HG03520 (cell line): ENCODE measurements around the gene SPACA7.

Source experiments
- ATAC-seq: cut with Tn5 transposase; IDR thresholded peaks from one replicate; pipeline ENCODE4 v1.9.1; 2021; ENCODE audit warnings: mild to moderate bottlenecking, moderate library complexity; ENCODE audit not compliant: unreplicated experiment

The SPACA7 gene, protein sequence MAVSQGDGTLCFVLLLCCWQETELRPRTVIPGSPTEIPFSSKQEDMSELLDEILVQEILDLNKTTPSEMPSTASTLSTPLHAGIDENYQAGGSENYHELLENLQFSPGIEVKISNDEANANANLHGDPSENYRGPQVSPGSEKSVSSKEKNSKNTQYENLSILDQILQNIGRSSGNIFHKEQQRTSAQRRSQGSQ

DNA sequence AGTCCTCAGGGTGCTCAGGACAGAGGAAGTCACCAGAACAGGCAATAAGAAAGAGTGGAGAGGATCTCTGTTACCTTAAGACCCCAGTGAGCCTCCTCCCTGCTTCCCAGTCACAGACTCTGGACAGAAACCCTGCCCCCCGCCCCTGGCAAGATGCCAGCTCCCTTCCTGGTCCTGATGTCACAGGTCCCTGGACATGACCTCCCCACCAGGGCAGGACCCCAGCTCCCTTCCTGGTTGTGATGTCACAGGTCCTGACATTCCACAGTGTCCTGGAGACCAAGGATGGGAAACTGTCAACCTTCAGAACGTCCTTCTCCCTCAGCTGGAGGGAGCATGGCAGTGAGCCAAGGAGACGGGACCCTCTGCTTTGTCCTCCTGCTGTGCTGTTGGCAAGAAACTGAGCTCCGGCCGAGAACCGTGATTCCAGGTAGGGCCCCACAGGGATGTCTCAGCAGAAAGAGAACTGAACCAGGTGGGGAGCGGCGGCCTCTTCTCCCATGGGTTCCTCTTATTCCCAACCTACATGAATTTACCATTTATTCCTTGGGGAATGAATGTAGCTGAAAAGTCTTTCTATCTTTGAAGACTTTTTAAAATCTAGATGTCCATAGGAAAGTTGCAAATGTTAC is at the start of gene SPACA7:
TSS of gene SPACA7 (plus strand) at position 306 of the 632 bp plus-strand sequence. CDS start at position 337, 31 bp downstream.
- no peak for ATAC-seq

DNA sequence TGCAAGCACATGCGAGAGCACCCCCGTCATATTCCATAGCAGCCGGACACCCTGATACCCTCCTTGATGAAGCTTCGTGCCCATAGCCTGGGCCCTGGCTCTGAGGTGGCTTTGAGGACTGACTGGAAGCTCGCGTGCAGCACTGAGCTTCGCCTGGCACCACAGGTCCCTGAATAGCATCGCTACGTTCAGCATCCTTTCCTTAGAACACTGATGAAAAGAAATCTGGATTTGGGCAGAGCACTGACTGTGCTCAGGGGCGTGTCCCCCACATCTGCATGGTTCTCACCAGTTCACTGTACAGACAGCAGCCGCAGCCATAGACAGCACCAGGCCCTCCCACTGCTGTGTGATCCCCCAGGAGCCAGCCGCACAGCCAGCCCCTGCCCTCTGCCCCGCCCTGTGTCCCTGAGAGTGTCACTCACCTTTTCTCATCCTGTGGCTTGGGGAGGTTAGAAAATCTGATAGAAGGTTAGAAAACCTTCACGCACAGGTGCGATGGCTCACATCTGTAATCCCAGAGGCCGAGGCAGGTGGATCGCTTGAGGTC is 49.3 kb upstream of the SPACA7 start:
- no peak for ATAC-seq

DNA sequence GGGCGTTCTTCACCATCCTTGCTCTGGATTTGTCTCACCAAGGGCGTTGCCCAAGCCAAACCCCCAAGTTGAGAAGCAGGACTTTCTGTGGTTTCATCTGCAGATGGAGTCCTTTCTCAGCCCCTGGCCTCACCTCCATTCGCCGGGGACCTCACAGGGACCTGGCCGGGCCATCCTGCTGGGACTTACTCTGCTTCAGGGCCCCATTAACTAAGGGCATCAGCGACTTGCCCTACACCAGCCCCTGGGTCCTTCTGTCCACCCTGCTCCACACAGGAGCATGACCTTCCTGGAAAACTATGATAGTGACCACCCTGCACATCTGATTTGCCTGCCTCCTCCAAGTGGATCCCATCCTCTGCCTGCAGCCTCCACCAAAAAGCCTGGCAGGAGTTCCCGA is 47.2 kb upstream of the SPACA7 start:
- ATAC-seq, result no peak

DNA sequence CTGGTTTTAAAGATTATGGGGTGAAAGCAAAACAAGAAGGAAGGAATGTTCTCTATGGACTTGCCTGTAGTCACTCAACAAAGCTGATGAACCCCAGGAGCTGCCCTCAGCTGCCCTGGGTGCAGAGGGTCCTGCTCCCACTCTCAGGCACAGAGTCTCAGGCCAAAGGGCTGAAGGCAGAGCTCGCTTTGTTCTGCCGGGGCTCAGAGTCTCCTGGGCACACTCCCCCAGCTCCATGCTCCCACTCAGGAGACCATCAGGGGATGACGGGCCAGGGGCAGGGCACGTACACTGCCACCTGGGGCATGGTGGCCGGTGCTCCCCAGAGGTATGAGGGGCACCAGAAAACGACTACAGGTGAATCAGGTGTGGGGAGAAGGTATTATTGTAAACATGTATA is 46.8 kb upstream of the SPACA7 start:
- ATAC-seq, result no peak

DNA sequence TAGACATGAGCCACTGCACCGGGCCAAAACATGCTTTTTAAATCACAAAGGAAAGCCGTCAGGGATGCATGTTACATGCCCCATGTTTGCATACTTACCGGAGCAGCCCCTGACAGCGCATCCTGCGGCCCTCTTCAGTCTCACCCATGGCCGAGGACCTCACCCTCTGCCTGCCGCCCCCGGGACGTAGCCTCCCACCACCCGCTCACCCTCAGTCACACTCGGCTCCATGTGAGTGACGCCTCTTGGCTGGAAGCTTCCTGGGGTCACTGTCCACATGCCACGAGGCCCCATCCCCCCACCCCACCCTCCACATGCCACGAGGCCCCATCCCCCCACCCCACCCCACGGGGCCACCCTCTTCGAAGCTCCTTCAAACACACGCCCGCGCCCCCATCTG is 46.1 kb upstream of the SPACA7 start:
- no peak for ATAC-seq

DNA sequence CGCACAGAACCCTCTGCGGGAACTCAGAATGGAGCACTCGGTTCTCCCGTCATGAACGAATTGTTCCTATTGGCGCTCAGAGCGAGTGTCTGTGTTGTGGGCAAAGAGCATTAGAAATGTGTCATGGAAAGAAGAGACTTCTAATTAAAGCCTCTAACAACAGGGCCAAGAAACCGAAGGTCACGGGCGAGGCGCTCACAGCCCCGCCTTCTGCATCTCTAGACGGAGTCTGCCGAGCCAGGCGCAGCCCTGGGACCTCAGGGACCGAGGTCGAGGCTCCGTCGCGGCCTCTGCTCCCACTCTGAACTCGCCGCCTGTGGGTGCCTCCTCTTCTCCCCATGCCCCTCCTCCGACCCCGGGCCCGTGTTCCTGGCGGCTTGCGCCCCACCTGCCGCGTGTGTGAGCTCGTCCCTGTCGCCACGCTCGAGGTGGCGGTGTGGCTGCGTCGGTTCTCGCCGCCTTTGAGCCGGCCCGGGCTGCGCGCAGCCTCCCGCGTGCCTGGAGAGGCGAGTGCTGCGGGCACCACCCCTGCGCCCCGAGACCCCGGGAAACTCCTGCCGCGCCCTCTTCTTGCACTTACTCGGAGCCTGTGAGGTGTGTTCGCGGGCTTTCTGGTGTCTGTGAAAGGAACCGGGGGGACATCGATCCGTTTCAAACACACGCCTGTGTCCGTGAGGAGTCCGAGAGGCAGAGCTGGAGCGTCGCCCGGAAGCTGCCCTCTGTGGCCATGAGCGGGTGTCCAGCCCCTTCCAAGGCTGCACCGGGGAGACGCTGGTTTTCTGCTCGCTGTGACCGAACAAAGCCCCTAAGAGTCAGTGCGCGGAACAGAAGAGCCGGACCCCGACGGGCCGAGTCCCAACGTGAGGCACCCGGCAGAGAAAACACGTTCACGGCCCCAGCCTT is 45.4 kb upstream of the SPACA7 start:
- no peak for ATAC-seq

DNA sequence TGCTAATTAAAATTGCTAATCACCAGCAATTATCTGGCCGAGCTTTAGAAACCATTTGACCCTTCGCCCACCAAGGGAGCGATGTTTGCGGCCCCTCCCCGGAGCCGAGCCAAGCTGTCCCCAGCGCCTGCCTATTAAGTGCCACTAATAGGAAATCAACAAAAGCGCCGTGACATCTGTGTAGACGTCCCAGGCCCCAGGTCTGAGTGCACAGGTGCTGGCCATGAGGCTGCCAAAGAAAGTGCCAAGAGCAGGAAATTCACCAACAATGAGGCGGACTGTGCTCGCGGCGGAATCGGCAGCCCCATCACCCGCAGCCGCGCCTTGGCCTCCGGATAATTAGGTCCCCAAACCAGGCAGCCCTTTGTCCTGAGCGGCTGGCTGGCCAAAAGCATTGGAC is 44.5 kb upstream of the SPACA7 start:
- ATAC-seq, result no peak

DNA sequence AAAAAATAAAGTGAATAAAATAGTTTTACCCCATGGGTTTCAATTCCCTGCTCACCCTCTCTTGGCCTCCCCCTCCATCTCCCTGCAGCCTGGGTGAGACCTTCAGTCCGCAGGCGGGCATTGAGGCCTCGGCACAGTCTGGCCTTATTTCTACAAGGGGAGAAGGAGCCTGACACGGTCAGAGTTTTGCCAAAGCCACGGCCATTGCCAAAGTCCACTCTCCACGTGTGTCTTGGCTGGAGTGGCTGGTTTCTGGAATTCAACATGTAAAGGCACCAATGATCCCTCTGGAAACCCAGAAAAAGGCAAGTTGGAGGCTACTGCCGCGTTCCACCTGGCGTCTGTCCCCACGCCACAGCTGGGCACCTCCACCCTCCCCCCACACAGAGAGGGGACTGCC is 43.4 kb upstream of the SPACA7 start:
- no peak for ATAC-seq

DNA sequence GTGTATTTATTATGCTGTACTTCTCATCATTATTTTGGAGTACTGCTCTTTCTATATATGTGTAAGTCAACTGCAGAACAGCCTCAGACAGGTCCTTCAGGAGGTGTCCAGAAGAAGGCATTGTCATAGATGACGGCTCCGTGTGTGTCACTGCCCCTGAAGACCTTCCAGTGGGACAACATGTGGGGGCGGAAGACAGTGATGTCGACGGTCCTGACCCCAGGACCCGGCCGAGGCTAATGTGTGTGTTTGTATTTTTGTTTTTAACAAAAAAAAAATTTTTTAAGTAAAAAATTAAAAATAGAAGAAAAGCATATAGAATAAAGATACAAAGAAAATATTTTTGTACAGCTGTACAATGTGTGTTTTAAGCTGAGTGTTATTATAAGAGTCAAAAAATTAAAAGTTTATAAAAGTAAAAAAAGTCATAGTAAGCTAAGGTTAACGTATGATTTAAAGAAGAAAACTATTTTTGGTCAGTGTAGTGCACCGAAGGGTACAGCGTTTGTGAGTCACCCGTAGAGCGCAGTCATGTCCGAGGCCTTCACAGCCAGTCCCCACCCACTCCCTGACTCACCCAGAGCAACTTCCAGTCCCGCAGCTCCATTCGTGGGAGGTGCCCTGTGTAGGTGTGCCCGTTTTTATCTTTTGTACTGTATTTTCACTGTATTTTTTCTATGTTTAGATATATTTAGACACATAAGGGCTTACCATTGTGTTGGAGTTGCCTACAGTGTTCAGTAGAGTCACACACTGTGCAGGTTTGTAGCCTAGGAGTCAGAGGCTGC is 42.2 kb upstream of the SPACA7 start:
- no peak for ATAC-seq

DNA sequence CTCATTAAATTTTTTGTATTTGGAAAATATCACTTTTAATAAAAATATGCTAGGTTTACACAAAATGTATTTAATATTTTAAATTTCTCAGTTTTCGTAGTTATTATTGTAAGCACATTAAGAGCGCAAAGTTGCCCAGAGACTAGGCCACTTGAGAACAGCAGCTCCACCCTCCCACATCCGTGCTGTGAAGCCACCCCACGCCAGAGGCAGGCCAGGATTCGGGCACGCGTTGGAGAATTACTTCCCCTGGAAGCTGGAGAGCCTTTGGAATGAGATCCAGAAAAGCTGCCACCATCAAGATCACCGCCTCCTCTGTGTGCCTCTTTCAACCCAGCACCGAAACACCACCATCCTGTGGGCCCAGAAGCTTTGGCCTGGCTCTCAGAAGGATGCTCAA is 41.0 kb upstream of the SPACA7 start:
- ATAC-seq, result no peak

DNA sequence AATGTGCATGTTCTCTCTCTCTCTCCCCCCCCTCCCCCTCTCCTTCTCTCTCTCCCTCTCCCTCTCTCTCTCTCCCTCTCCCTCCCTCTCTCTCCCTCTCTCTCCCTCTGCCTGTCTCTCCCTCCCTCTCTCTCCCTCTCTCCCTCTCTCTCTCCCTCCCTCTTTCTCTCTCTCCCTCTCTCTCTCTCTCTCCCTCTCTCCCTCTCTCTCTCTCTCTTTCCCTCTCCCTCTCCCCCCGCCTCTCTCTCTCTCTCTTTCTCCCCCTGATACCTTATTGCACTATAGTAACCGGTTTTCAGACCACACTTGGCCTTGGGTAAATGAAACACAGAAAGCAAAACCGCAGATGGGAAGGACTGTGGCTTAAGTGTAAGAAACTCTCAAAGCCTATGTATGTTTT is 34.7 kb upstream of the SPACA7 start:
- ATAC-seq, result no peak

DNA sequence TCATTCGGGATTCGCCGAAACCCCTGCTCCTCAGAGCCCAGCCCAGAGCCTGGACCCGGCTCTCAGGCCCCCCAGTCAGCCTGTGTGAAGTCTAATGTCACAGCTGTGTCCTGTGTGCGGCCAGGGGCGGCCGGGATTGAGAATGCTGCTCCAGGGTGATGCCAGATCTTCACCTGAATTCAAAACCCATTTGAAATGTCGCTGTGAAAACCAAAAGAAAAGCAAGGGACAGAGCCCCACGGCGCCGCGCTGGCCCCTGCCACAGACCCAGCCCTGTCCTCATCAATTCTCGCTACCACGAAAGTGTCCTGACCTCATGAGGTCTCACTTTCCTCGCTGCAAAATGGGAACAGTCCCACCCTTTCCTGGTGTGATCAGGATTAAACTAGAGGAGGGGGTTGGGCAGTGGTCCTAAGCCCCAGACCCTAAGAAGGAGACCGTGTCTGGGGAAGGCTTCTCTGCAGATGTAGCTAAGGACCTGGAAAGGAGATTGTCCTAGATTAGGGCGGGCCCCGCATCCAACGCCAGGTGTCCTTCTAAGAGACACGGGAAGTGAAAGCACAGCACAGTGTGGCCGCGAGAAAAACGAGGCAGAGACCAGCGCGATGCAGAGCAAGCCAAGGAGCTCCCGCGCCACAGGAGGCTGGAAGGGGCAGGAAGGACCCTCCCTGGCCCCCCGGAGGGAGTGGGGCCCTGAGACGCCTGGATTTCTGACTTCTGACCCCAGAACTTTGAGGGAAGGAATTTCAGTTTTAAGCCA is 34.0 kb upstream of the SPACA7 start:
- ATAC-seq, result no peak

DNA sequence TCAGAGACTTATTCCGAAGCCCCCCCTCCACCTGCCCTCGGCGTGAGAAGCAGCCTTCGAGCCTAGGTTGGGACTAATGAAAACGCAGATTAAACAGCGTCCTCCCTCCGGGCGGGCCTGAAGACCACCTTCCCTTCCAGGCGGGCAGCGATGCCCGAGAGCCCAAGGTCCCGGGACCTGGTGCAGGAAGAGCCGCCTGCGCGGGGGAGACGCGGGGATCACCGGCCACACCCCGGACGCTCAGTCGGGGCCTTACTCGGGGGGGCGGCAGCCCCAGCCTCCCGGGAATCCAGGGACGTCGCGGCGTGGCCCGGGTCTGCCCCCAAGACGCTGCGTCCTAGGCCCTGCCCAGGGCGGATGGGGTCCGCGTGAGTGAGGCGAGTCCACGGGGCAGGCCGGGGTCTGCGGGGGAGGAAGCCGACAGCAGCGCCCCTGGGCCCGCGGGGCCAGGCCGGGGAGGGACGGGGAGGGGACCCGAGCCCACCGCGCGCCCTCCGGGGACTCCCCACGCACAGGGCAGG is 33.3 kb upstream of the SPACA7 start:
- ATAC-seq, result no peak

DNA sequence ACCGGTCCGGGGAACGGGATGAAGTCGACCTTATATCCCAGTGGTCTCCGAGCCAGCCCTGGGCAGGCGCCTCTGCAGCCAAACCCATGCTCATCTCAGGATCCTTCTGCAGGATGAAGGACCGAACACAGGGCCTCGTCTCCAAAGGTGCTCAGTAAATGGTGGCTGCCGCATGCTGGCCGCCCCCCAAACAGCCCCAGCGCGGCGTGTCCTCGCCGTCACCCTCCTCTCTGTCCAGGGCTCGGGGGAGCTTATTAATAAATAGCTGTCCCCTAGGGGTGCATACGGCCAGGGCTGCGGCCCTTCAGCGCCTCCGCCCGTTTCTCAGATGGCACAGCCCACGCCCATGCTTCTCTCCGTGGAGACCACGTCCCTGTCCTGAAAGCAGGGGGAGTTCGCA is 32.6 kb upstream of the SPACA7 start:
- no peak for ATAC-seq

DNA sequence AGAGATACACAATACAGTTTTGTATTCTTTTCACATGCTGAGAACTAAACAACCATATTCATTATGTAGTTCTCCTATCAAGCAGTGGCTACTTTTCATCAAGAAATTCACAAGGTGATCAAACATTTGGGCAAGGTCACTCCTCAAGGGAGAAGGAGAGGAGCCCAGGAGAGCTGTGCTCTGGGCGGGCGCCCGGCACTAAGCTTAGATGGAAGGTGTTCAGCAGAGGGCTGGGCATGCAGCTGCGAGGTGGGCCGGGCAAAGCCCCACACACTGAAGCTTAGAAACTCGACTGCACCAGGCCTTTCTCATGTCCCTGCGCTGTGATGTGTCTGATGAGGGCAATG is 30.4 kb upstream of the SPACA7 start:
- no peak for ATAC-seq

DNA sequence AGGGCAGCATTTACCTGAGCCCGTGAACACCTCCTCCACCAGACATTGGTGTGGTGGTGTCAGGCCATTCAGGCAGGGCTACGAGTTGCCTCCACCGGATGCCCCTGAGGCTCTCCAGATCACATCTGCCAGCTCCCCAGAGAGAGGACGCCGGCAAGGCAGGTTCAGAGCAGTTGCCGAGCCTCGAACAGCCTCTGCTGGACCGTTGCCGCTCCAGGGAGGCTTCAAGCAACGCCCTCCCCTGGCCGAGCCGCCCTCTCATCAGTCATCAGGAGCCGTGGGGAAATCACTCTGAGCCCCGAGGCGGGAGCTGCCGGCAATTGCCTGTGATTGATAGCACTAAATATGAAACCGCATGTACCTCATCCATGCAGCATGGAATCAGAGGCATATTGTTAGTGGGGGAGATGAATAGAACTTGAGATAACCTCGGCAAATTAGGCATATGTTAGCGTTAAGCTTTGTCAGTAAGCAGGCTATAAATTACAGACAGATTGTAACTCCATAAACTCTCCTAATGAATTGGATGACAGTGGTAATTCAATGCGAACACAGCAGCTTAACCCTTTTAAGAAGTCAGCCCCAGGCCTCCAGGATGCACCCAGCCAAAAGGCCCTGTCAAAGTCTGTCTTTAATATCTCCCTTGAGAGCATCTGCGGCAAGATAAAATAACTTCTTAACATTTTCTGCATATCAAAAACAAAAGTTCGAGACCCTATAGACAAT is 29.8 kb upstream of the SPACA7 start:
- no peak for ATAC-seq

DNA sequence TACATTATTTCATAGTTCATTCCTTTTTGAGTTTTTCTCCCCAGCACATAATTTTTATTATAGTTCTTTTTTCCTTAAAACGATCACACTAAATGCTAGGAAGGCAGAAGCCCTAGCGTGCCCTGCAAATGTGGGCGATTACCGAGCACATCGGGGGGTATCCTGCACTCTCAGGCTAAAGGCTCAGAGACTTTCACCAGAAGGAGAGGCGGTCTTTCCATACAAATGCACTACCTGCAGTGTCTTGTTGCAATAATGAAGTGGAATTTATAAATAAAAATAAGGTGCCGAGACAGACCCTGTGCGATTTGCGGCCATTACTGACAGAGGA is 29.3 kb upstream of the SPACA7 start:
- no peak for ATAC-seq

DNA sequence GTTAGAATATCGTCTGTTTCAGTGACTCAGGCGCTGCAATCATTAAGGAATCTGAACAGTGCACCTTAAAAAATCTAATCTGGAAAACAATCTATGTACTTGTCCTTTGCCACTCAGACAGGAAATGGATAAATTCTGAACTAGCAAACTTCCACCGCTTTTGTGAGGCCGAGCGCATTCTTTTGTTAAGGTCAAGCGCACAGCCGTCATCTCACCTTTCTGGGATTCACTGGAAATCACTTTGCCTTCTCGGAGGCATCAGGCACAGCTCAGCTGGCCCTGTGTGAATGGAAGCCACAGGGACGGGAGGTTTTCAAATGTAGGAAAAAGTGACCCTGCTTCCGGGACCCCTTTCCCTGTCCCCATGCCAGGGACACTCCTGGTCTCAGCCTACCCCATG is 28.2 kb upstream of the SPACA7 start:
- ATAC-seq, result no peak

DNA sequence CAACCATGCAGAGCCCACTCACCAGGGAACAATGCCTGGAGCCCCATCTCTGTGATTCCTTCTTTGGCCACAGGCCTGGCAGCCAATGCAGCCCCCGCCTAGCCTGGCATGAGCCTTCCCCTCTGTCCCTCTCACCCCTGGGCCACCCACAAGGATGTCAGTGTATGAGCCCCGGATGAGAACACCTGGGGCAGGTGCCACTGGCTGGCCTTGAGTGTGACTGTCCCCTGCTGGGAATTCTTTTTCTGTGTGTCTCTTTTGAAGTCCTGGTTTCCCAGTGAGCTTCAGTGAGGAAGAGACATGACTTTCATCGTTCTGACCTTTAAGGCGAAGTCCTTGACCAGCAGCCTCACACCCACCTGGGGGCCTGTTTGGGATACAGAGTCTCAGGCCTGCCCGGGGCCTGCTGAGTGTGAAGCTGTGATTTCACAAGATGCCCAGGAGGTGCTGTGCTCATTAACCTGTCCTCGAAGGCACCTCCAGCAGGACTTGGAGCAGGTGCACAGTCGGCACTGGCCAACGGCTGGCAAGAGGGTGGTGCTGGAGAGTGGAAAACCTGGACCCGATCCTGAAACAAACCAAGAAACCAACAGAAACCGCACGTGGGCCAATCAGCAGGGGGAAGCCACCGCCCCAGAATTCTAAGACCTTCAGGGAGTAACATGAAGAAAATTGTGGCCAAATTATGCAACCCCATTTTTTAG is 27.4 kb upstream of the SPACA7 start:
- no peak for ATAC-seq
